Activated gamma-delta T cell (primary cell): ENCODE measurements around the gene WFDC1.

Experiments used
- DNase-seq: peaks from one replicate; lab custom pipeline; 2025; lab: John Stamatoyannopoulos, UW

The WFDC1 gene

DNA sequence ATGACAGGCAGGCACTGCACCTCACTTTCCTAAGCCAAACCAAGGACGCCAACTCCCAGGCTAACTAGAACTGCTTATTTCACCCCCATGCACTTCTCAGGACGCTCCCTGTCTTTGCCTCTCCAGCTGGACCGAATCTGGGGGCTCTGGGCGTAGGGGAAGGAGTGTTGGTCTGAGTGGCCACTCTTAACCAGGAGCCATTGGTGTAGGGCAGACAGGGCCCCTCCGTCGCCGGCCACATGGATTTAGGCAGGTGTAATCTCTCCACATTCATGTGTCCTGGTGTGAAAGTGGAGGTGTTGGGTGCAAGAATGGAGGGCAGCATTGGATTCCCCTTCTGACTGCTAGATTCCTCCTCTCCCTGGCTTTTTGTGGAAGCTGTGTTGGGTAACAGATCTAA, 83.4 kb downstream of the WFDC1 start:
- no peak for DNase-seq

DNA sequence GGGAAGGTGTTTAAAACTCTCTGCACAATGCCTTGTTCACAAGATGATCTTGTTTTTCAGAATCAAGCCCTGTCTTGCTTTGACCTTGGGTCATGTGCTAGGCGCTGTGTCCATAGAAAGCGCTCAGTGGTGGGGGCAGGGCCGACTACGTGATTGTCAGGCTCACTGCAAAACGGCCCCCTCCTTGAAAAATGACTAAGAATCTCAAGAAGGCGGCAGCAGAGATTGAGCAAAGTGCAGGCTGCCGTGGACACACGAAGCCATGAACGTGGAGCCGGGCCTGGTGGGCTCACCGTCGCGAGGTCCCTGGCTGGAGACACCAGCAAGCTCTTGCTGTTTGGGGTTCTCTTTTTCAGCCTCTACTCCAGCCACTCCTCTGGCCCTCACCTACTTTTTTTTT, 83.9 kb downstream of the WFDC1 start:
- no peak for DNase-seq

DNA sequence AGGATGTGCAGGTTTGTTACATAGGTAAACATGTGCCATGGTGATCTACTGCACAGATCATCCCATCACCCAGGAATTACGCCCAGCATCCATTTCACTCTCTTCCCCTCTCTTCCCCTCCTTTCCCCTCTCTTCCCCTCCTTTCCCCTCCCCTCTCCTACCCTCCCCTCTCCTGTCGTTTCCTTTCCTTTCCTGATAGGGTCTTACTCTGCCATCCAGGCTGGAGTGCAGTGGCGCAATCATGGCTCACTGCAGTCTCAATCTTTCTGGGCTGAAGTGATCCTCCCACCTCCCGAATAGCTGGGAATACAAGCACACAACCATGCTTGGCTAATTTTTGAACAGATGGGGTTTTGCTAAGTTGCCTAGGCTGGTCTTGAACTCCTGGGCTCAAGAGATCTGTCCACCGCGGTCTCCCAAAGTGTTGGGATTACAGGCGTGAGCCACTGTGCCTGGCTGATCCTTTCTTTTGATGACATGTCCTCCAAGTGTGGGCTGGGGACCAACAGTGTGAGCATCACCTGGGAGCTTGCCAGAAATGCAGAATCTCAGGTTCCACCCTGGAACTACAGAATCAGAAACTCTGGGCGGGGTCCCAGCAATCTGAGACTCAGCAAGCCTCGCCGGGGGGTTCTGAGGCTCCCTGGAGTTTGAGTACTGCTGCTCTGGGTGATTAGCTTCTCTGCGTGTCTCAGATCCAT, 84.5 kb downstream of the WFDC1 start:
- DNase-seq: no peak
